Natural killer cell (primary cell): ENCODE measurements around the gene UEVLD. TPM values are rescaled to one million over a fixed set of nuclear protein-coding genes. Genes with fewer than 3 reads are reported as not detected.
A peak's percentile ranks its signal among the peaks of the same experiment; 100 is the strongest.

ENCODE experiments used
- ATAC-seq, 3 donors: fragments of 150-1000 bp in 2 of 3; fragments of 200-7000 bp in 1 of 3; cut with Tn5 transposase; 1 replicate in 1 of 3; 2 replicates in 2 of 3; pipeline ENCODE4 v1.10.0; 2021; ENCODE audit warnings: mild to moderate bottlenecking in 2 of 3, moderate library complexity in 2 of 3
- DNase-seq, 2 donors: peaks; one replicate each; pipeline versions ENCODE4 v3.0.0 to v3.0.0-alpha.2; 2013 to 2021; ENCODE audit warnings: mixed read lengths in 1 of 2
- H3K27ac ChIP-seq: one replicate; pipeline ENCODE4 v1.5.1; 2013; ENCODE audit warnings: mild to moderate bottlenecking, low read length
- H3K27me3 ChIP-seq: one replicate; pipeline ENCODE4 v1.6.1; 2013; ENCODE audit warnings: low read length; ENCODE audit not compliant: control insufficient read depth, insufficient read depth
- H3K36me3 ChIP-seq: one replicate; pipeline ENCODE4 v1.6.1; 2013; ENCODE audit warnings: low read length; ENCODE audit not compliant: control insufficient read depth, insufficient read depth
- H3K4me1 ChIP-seq: one replicate; pipeline ENCODE4 v1.6.1; 2013; ENCODE audit warnings: low read length; ENCODE audit not compliant: control insufficient read depth, insufficient read depth
- H3K4me3 ChIP-seq: one replicate; pipeline ENCODE4 v1.5.1; 2013; ENCODE audit warnings: low read length
- H3K9me3 ChIP-seq: one replicate; pipeline ENCODE4 v1.6.1; 2013; ENCODE audit warnings: low read length; ENCODE audit not compliant: control insufficient read depth, insufficient read depth
- H3K27ac Mint-ChIP-seq, 2 donors: one replicate each; pipeline ENCODE4 v1.8.0; 2022; ENCODE audit warnings: mild to moderate bottlenecking in 2 of 2, mixed read lengths in 2 of 2, moderate library complexity in 1 of 2
- H3K27me3 Mint-ChIP-seq, 2 donors: one replicate each; pipeline ENCODE4 v1.8.0; 2022; ENCODE audit warnings: low read depth in 2 of 2, mixed read lengths in 2 of 2
- H3K36me3 Mint-ChIP-seq: one replicate; pipeline ENCODE4 v1.8.0; 2022; ENCODE audit warnings: mixed read lengths
- H3K4me1 Mint-ChIP-seq, 2 donors: one replicate each; pipeline ENCODE4 v1.8.0; 2022; ENCODE audit warnings: mixed read lengths in 2 of 2
- H3K4me3 Mint-ChIP-seq: one replicate; pipeline ENCODE4 v1.8.0; 2022; ENCODE audit warnings: mild to moderate bottlenecking, moderate library complexity, mixed read lengths
- H3K9me3 Mint-ChIP-seq, 2 donors: one replicate each; pipeline ENCODE4 v1.8.0; 2022; ENCODE audit warnings: mixed read lengths in 2 of 2
- WGBS: methylation state at CpG from one replicate; pipeline ENCODE4 v1.1.7; 2013; ENCODE audit warnings: missing lambda C conversion rate; ENCODE audit not compliant: insufficient coverage; 5-methylcytosine and 5-hydroxymethylcytosine counted together
- intact Hi-C: fragments of 100-400 bp; cut with micrococcal nuclease; formaldehyde crosslinking; loops from one replicate; pipeline ENCODE4 v1.14.2; 2022
- total RNA-seq, 4 donors: library from RNA; stranded (reverse); fragments of 120-200 nt in 1 of 4; gene quantifications; one replicate each; pipeline versions ENCODE4 v1.2.3 to v1.2.4, GENCODE V29; 2013 to 2022
- TF ChIP-seq, protein P1 (sequence below): fragments of 200-600 bp; IDR thresholded peaks from one replicate; pipeline ENCODE4 v1.8.0; 2022; ENCODE audit warnings: antibody characterized with exemption

The UEVLD gene
- total RNA-seq, 3 donors from 2014 or later (not counting 1 experiment from before 2014, with no cell fraction given), result 13.6 to 17.8 (median 15.6) TPM

DNA sequence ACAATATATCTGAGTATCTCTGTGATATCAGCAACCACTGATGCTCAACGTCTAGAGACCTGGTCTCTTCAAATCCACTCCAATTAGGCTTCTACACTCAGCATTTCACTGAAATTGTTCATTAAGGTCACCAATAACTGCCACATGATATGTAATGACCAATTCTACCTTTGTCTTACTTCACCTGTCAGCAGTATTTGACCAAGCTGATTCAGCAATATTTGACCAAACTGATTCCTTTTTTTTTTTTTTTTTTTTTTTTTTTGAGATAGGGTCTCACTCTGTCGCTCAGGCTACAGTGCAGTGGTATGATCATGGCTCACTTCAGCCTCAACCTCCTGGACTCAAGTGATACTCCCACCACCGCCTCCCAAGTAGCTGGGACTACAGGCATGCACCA lies 67.4 kb downstream of the UEVLD start:
- WGBS, result 97% methylated on average over 3 of the region's 3 CpGs
- Histone ChIP-seq H3K27ac (no peak overlapping the region), H3K36me3 (peaks cover 14% of the 10 kb centered on the region), H3K27me3 (no peaks in the 10 kb centered on the region), H3K4me3 (no peak overlapping the region), H3K4me1 (peaks cover 8% of the 10 kb centered on the region), H3K9me3 (no peaks in the 10 kb centered on the region)
- TF ChIP-seq, protein P1, sequence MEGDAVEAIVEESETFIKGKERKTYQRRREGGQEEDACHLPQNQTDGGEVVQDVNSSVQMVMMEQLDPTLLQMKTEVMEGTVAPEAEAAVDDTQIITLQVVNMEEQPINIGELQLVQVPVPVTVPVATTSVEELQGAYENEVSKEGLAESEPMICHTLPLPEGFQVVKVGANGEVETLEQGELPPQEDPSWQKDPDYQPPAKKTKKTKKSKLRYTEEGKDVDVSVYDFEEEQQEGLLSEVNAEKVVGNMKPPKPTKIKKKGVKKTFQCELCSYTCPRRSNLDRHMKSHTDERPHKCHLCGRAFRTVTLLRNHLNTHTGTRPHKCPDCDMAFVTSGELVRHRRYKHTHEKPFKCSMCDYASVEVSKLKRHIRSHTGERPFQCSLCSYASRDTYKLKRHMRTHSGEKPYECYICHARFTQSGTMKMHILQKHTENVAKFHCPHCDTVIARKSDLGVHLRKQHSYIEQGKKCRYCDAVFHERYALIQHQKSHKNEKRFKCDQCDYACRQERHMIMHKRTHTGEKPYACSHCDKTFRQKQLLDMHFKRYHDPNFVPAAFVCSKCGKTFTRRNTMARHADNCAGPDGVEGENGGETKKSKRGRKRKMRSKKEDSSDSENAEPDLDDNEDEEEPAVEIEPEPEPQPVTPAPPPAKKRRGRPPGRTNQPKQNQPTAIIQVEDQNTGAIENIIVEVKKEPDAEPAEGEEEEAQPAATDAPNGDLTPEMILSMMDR, result no peak
- Mint-ChIP-seq H3K27me3 (no peaks in the 10 kb centered on the region), H3K36me3 (no peaks in the 10 kb centered on the region), H3K4me3 (no peak overlapping the region), H3K9me3 (no peaks in the 10 kb centered on the region), H3K27ac (peak overlapping the region in 1 of 2 donors; percentile 75), H3K4me1 (peaks cover 34% of the 10 kb centered on the region in 2 donors)
- DNase-seq (no peak), ATAC-seq (no peak)
- intact Hi-C loops, result no loop called here

DNA sequence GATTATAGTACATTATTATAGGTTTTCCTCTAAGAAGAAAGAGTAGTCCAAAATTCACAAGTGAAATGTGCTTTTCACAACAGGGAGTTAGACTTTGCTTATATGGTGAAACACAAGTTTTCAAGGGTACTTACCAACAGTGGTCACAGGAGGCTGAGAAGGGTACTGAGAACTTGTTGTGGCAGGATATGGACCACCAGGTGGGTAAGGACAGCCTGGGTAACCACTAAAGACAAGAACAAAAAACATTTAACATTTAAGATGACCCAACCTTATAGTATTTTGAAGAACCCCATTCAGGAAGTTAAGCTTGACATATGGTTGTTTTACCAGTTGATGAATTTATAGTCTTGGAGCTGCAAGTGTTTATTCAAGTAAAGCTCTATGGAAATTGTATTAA lies 86.2 kb downstream of the UEVLD start:
- intact Hi-C loops, result loop anchor here (10.0 kb wide), 1 partner anchor 258 kb away; the partner anchor contains the start of gene SAA2
- ATAC-seq, result no peak
- H3K27me3 Mint-ChIP-seq, result no peaks in the 10 kb centered on the region
- TF ChIP-seq, protein P1, result no peak
- no peak overlapping the region for H3K27ac ChIP-seq
- no peaks in the 10 kb centered on the region for H3K9me3 Mint-ChIP-seq
- H3K27me3 ChIP-seq, result no peaks in the 10 kb centered on the region
- H3K36me3 Mint-ChIP-seq, result peaks cover 14% of the 10 kb centered on the region
- peaks cover 77% of the 10 kb centered on the region for H3K36me3 ChIP-seq
- H3K9me3 ChIP-seq, result no peaks in the 10 kb centered on the region
- H3K4me3 Mint-ChIP-seq, result no peak overlapping the region
- H3K4me3 ChIP-seq, result no peak overlapping the region
- H3K4me1 Mint-ChIP-seq, result peaks cover 0 to 3% of the 10 kb centered on the region in 2 donors
- peak overlapping the region in 1 of 2 donors; percentile 1 for H3K27ac Mint-ChIP-seq
- no peaks in the 10 kb centered on the region for H3K4me1 ChIP-seq
- no peak for DNase-seq

DNA sequence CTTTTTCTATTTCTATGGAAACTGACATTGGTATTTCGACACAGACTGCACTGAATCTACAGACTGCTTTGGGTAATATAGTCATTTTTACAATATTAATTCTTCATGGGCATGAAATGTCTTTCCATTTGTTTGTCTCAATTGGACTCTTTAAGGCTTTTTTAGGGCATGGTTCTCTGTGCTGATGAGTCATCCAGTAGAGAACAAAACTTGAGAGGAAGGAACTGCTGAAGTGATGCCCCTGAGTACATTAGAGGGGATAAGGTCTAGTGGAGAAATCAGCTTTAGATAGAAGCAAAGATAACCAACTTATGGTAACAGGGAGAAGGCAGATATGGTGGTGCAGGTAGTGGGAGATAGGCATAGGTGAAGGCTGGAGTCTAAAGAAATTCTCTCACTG lies 86.9 kb downstream of the UEVLD start:
- peak overlapping the region in 1 of 2 donors; percentile 1 for H3K27ac Mint-ChIP-seq
- no peak for ATAC-seq
- H3K4me3 ChIP-seq, result no peak overlapping the region
- no peak for DNase-seq
- H3K4me3 Mint-ChIP-seq, result no peak overlapping the region
- H3K27me3 Mint-ChIP-seq, result no peaks in the 10 kb centered on the region
- H3K36me3 Mint-ChIP-seq, result peaks cover 14% of the 10 kb centered on the region
- H3K36me3 ChIP-seq, result peaks cover 73% of the 10 kb centered on the region
- TF ChIP-seq, protein P1, result no peak
- no peaks in the 10 kb centered on the region for H3K9me3 Mint-ChIP-seq
- no peaks in the 10 kb centered on the region for H3K4me1 ChIP-seq
- no peaks in the 10 kb centered on the region for H3K27me3 ChIP-seq
- WGBS, result no CpG with 5 or more reads among the region's 1 CpG
- intact Hi-C loops, result loop anchor here (10.0 kb wide), 1 partner anchor 257 kb away; the partner anchor contains the start of gene SAA2
- no peaks in the 10 kb centered on the region for H3K4me1 Mint-ChIP-seq
- H3K27ac ChIP-seq, result no peak overlapping the region
- H3K9me3 ChIP-seq, result no peaks in the 10 kb centered on the region

DNA sequence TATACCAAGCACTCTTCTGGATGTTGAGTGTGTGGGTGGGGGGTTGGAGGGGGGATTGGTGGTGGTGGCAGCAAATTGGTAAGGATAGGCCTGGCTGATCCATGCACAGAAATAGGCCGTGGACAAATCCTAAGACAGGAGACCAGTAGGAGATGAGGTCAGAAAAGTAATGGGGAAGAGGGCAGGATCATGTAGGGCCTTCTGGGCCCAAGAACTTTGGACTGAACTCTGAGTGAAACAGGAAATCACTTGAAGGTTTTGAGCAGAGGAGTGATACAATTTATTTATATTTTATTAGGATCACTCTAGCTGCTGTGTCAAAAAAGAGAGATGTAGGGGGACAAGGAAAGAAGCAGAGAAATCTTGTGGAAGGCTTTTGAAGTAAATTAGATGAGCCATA lies 90.5 kb downstream of the UEVLD start:
- peaks cover 0 to 13% of the 10 kb centered on the region in 2 donors for H3K4me1 Mint-ChIP-seq
- H3K27ac ChIP-seq, result no peak overlapping the region
- no peak overlapping the region for H3K4me3 ChIP-seq
- 97% methylated on average over 1 of the region's 1 CpG for WGBS
- no peaks in the 10 kb centered on the region for H3K27me3 ChIP-seq
- TF ChIP-seq, protein P1, result no peak
- H3K9me3 Mint-ChIP-seq, result no peaks in the 10 kb centered on the region
- no peaks in the 10 kb centered on the region for H3K9me3 ChIP-seq
- no peaks in the 10 kb centered on the region for H3K27me3 Mint-ChIP-seq
- H3K36me3 ChIP-seq, result peaks cover 73% of the 10 kb centered on the region
- DNase-seq (no peak), ATAC-seq (no peak)
- intact Hi-C loops, result no loop called here
- H3K4me1 ChIP-seq, result no peaks in the 10 kb centered on the region
- peaks cover 14% of the 10 kb centered on the region for H3K36me3 Mint-ChIP-seq
- H3K4me3 Mint-ChIP-seq, result no peak overlapping the region
- peak overlapping the region; percentile 1 to 23 for H3K27ac Mint-ChIP-seq
